Glutamatergic neuron (in vitro differentiated cells): ENCODE data around the gene HOXB3. TPM values are rescaled to one million over a fixed set of nuclear protein-coding genes. Genes with fewer than 3 reads are reported as not detected.

ENCODE experiments used
- DNase-seq: peaks from one replicate; pipeline ENCODE4 v3.0.0; 2022
- H3K27ac Mint-ChIP-seq: one replicate; pipeline ENCODE4 v1.8.0; 2020; ENCODE audit warnings: mild to moderate bottlenecking, mixed read lengths, inconsistent platforms; ENCODE audit not compliant: unreplicated experiment
- H3K27me3 Mint-ChIP-seq: one replicate; pipeline ENCODE4 v1.8.0; 2020; ENCODE audit warnings: mild to moderate bottlenecking, moderate library complexity, mixed read lengths, inconsistent platforms; ENCODE audit not compliant: unreplicated experiment
- H3K36me3 Mint-ChIP-seq: one replicate; pipeline ENCODE4 v1.8.0; 2020; ENCODE audit warnings: mild to moderate bottlenecking, mixed read lengths, inconsistent platforms; ENCODE audit not compliant: unreplicated experiment
- H3K4me1 Mint-ChIP-seq: one replicate; pipeline ENCODE4 v1.8.0; 2020; ENCODE audit warnings: mild to moderate bottlenecking, low read depth, mixed read lengths, inconsistent platforms; ENCODE audit not compliant: unreplicated experiment
- H3K4me3 Mint-ChIP-seq: one replicate; pipeline ENCODE4 v1.8.0; 2020; ENCODE audit warnings: mild to moderate bottlenecking, mixed read lengths, inconsistent platforms; ENCODE audit not compliant: unreplicated experiment
- H3K9me3 Mint-ChIP-seq: one replicate; pipeline ENCODE4 v1.8.0; 2020; ENCODE audit warnings: mild to moderate bottlenecking, moderate library complexity, mixed read lengths, inconsistent platforms; ENCODE audit not compliant: unreplicated experiment
- total RNA-seq: library from RNA; stranded (reverse); fragmentation: NEBNext Ultra II Directional; extraction: Animal tissue kit (Norgen Biotek cat#: 25700); gene quantifications from one replicate; pipeline ENCODE4 v1.2.1, GENCODE V29; 2021; ENCODE audit not compliant: unreplicated experiment
- TF ChIP-seq, protein P1 (sequence below): fragments of 200-600 bp; sonication (generic); IDR thresholded peaks from one replicate; pipeline ENCODE4 v1.5.0; 2021; ENCODE audit not compliant: partially characterized antibody, unreplicated experiment

The HOXB3 gene
- total RNA-seq, 1 donor from 2014 or later: not detected

DNA sequence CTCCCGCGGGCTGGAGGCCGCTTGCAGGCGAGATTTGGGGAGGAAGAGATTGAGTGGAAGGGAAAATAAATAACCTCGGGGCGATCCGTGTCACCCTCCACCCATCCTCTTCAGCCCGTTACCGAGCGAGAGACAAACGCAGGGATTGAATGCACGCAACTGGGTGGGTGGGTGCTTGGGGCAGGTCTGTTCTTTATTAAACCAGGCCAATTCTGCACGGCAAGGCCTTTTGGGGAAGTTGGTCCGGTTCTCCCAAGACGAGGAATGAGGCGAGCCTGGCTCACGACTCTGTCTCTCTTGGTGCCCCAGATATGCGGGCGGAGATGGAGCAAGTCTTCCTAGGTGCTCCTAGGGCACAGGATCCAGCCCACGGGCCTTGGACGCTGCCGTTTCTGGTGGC is 21.2 kb upstream of the HOXB3 start:
- no peak for DNase-seq
- Mint-ChIP-seq H3K27me3 (peaks cover 62% of the 10 kb centered on the region), H3K36me3 (no peaks in the 10 kb centered on the region), H3K4me3 (peak overlapping the region; percentile 87), H3K9me3 (peaks cover 18% of the 10 kb centered on the region), H3K27ac (no peak overlapping the region), H3K4me1 (peaks cover 3% of the 10 kb centered on the region)
- TF ChIP-seq, protein P1, sequence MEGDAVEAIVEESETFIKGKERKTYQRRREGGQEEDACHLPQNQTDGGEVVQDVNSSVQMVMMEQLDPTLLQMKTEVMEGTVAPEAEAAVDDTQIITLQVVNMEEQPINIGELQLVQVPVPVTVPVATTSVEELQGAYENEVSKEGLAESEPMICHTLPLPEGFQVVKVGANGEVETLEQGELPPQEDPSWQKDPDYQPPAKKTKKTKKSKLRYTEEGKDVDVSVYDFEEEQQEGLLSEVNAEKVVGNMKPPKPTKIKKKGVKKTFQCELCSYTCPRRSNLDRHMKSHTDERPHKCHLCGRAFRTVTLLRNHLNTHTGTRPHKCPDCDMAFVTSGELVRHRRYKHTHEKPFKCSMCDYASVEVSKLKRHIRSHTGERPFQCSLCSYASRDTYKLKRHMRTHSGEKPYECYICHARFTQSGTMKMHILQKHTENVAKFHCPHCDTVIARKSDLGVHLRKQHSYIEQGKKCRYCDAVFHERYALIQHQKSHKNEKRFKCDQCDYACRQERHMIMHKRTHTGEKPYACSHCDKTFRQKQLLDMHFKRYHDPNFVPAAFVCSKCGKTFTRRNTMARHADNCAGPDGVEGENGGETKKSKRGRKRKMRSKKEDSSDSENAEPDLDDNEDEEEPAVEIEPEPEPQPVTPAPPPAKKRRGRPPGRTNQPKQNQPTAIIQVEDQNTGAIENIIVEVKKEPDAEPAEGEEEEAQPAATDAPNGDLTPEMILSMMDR: no peak

DNA sequence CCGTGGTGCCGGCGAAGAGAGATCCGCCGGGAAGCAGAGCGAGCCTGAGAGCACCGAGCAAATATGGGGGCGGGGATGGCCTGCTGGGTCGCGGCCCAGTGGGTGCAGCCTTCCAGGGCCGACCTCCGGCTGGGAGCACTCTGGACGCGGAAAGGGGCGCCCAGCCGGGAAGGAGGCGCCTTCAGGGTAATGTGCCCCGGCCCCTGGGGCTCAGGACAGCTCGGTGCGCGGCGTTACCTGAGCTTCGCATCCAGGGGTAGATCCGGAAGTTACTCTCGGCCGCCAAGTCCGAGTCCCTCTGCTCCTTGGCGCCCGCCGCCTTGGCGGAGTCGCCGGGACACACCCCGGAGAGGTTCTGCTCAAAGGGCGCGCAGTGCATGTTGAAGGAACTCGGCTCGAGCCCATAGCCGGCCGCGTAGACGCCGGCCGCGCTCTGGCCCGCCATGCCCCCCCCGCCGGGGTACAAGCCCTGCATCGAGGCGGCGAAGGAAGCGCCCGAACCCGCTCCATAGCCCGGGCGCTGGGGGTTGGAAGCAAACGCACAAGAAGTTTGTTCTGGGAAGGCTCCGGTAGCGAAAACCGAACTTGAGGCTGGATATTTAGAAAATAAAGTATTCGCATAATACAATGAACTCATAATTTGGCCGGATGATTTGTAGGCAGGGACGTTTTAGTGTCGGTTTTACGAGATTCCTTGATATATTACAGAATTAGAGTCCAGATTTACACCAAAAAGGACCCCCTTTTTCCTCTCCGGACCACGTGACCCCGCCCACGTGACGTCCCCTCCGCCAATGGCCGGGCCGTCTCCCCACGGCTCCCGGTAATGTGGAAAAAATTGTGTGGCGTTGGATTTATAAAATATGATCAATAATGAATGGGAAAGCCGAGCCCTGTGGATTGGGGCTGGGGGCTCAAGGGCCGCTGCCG is 20.5 kb upstream of the HOXB3 start, which contains the start of gene HOXB7:
HOXB7 (minus strand) TSS at position 736 of the 930 bp plus-strand sequence; CDS start at position 637, 99 bp downstream.
- TF ChIP-seq, protein P1: no peak
- Mint-ChIP-seq H3K27ac (no peak within 1 kb of the TSS), H3K4me1 (peaks cover 3% of the 10 kb centered on the region), H3K36me3 (no peaks in the 10 kb centered on the region), H3K4me3 (peak within 1 kb of the TSS; percentile 87), H3K9me3 (peaks cover 18% of the 10 kb centered on the region), H3K27me3 (peaks cover 58% of the 10 kb centered on the region)
- DNase-seq: peak; percentile 72

DNA sequence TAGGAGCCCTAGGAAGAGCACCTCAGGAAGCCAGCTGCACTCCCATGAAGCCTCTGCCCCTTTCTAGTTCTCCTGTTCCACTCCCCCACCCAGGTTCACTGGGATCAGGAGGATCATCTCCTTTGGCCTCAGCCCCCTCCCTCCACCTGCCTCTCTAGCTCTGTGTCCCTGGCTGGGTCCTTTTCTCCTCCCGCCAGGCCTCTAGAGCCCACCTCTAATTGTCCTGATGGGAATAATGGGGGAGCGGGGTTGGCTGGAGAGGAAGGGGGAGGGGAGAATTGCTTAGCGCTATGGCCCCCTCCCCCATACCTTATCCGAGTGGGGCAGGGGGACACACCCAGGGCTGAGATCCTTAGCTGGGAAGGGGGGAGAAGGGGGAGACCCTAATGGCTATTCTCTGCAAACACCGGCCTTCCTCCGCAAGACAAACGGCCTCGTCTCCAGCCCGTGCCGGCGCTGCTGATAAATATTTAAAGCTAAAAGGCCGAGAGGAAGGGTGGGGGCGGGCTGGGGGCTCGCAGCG is 19.8 kb upstream of the HOXB3 start:
- Mint-ChIP-seq H3K9me3 (peaks cover 18% of the 10 kb centered on the region), H3K4me3 (no peak overlapping the region), H3K4me1 (peaks cover 3% of the 10 kb centered on the region), H3K27ac (no peak overlapping the region), H3K36me3 (no peaks in the 10 kb centered on the region), H3K27me3 (peaks cover 54% of the 10 kb centered on the region)
- no peak for DNase-seq
- TF ChIP-seq, protein P1: no peak

DNA sequence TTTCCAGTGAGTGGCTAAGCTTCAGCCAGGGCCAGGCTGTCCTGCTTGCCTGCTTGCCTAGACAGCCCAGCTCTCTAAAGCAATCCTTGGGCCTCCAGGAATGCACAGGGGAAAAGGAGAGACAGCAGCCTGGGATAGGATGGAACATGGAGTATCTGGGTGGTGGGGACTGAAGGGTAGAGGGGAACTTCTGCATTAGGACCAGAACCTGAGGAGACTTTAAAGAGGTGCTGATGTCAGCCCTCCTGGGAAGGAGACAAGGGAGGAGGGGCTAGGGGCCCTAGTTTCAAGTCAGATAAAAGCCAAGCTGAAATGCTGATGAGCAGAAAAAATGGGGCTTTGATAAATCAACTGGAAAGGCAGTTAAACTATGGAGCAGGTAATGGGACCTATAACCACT is 19.0 kb upstream of the HOXB3 start:
- peaks cover 3% of the 10 kb centered on the region for H3K4me1 Mint-ChIP-seq
- H3K9me3 Mint-ChIP-seq: peaks cover 23% of the 10 kb centered on the region
- no peak overlapping the region for H3K4me3 Mint-ChIP-seq
- H3K27me3 Mint-ChIP-seq: peaks cover 49% of the 10 kb centered on the region
- no peak for DNase-seq
- TF ChIP-seq, protein P1: no peak
- no peaks in the 10 kb centered on the region for H3K36me3 Mint-ChIP-seq
- H3K27ac Mint-ChIP-seq: no peak overlapping the region

DNA sequence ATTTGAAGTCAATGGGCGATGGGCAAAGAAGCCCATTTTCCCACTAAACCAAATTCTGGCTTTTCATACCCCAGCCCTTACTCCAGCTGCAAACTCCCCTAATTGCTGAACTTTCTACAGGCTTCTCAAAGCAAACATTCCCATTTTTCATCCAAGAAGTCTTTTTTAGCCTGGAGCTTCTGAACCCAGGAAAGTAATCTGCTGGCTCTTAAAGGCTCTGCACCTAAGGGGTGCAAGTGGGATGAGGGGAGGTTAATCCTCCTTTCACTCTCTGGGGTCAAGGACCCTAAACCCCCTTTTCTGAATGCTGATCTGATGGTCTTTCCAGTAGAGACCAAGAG is 18.4 kb upstream of the HOXB3 start:
- peaks cover 50% of the 10 kb centered on the region for H3K27me3 Mint-ChIP-seq
- H3K4me3 Mint-ChIP-seq: no peak overlapping the region
- TF ChIP-seq, protein P1: no peak
- H3K4me1 Mint-ChIP-seq: peaks cover 2% of the 10 kb centered on the region
- no peaks in the 10 kb centered on the region for H3K36me3 Mint-ChIP-seq
- peaks cover 23% of the 10 kb centered on the region for H3K9me3 Mint-ChIP-seq
- no peak overlapping the region for H3K27ac Mint-ChIP-seq
- no peak for DNase-seq
